Cardiac fibroblast (primary cell): ENCODE measurements around the gene SLFN11.
A peak's percentile ranks its signal among the peaks of the same experiment; 100 is the strongest.
"Not testable (repeated sequence)": the region's sequence is repeated elsewhere in the genome, so short reads cannot be mapped to it uniquely, and the experiment has no call there.

Experiments
- DNase-seq, 2 donors: peaks; one replicate each; pipeline versions ENCODE4 v3.0.0 to v3.0.0-alpha.2; 2010; ENCODE audit warnings: low read depth in 2 of 2
- H3K4me3 ChIP-seq, 2 donors: replicated peaks in 1 of 2; 1 replicate in 1 of 2; 2 replicates in 1 of 2; pipeline ENCODE4 v1.5.1; 2011; ENCODE audit warnings: low read depth in 2 of 2, low read length in 2 of 2, mild to moderate bottlenecking in 2 of 2, moderate library complexity in 1 of 2
- TF ChIP-seq, protein P1 (sequence below): IDR thresholded peaks from one replicate; pipeline ENCODE4 v1.5.1; 2011; ENCODE audit warnings: low read depth, mild to moderate bottlenecking, low read length, inconsistent platforms

Gene SLFN11

GRCh38 chr17:35314415-35315216 lies 58.8 kb downstream of the SLFN11 start:
- TF ChIP-seq, protein P1, sequence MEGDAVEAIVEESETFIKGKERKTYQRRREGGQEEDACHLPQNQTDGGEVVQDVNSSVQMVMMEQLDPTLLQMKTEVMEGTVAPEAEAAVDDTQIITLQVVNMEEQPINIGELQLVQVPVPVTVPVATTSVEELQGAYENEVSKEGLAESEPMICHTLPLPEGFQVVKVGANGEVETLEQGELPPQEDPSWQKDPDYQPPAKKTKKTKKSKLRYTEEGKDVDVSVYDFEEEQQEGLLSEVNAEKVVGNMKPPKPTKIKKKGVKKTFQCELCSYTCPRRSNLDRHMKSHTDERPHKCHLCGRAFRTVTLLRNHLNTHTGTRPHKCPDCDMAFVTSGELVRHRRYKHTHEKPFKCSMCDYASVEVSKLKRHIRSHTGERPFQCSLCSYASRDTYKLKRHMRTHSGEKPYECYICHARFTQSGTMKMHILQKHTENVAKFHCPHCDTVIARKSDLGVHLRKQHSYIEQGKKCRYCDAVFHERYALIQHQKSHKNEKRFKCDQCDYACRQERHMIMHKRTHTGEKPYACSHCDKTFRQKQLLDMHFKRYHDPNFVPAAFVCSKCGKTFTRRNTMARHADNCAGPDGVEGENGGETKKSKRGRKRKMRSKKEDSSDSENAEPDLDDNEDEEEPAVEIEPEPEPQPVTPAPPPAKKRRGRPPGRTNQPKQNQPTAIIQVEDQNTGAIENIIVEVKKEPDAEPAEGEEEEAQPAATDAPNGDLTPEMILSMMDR, result no peak
- no peak overlapping the region for H3K4me3 ChIP-seq
- DNase-seq, result peak in 1 of 2 donors; percentile 25

DNA sequence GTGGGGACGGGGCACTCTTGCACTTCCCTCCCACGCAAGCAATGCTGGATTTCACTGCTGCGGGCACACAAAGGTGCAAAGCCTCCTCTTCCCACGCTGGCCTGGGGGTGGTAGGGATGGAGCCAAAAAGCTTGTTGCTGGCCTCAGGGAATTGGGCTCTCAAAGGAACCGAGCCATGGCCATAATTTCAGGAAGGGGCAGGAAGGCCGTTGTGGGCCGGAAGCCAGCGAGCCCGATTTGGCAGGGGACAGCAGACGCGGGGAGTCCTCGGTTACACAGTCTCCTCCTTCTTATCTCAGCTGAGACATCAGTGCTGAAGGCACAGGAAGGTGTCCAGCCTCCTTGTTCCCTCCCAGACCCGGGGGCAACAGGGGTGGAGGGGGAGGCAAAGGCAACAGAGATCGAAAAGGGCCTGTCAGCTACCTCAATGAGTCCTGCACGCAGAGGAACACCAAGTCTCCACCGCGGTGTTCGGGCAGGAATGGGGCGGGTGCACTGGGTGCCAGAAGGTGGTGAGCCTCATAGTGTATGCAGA lies 59.5 kb downstream of the SLFN11 start:
- no peak for DNase-seq
- H3K4me3 ChIP-seq, result no peak overlapping the region
- TF ChIP-seq, protein P1, result no peak

GRCh38 chr17:35312790-35313711 lies 60.4 kb downstream of the SLFN11 start:
- peak; percentile 84 to 90 for DNase-seq
- peak overlapping the region; percentile 5 to 22 for H3K4me3 ChIP-seq
- TF ChIP-seq, protein P1, result peak; percentile 75

GRCh38 chr17:35312346-35312745 lies 61.1 kb downstream of the SLFN11 start:
- no peak overlapping the region for H3K4me3 ChIP-seq
- TF ChIP-seq, protein P1, result no peak
- no peak for DNase-seq

DNA sequence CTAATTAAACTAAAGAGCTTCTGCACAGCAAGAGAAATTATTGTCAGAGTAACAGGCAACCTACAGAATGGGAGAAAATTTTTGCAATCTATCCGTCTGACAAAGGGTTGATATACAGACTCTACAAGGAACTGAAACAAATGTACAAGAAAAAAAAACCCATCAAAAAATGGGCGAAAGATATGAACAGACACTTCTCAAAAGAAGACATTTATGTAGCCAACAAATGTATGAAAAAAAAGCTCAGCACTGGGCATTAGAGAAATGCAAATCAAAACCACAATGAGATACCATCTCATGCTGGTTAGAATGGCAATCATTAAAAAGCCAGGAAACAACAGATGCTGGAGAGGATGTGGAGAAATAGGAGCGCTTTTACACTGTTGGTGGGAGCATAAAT lies 64.1 kb downstream of the SLFN11 start:
- not testable (repeated sequence) for H3K4me3 ChIP-seq, DNase-seq
